ENCODE measurements around the gene LPAR5. TPM values are rescaled to one million over a fixed set of nuclear protein-coding genes. Genes with fewer than 3 reads are reported as not detected.
A peak's percentile ranks its signal among the peaks of the same experiment; 100 is the strongest.

LPAR5 gene
- total RNA-seq, 1 donor from 2014 or later: not detected

DNA sequence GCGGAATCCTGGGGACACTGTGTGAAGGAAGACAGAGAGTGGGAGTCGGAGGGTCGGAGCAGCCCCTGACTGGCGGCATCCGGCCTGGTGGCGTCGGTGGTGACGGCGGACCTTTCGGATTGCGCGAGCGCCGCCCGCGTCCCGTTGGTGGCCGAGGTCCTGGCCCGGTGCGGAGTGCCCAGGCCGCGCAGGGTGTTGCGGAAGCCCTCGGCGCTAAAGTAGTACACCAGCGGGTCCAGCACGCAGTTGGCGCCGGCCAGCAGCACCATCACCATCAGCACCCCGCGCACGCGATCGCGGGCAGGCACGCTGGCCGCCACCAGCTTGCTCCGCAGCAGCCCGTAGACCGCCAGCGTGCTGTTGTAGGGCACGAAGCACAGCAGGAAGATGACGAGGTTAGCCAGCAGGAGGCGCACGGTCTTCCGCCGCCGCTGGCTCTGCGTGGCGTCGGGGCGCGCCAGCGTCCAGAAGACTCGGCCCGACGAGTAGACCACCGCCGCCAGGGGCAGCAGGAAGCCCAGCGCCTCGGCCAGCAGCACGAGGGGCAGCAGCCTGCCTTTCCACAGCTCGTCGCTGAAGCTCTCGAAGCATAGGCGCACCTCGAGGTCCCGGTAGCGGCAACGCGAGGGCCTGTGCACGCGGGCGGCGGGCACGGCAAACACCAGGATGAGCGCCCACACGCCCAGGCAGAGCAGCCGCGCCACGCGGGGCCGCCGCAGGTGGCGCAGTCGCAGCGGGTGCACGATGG lies 15.4 kb downstream of the LPAR5 start:
- peaks cover 4% of the 10 kb centered on the region for H3K27me3 Mint-ChIP-seq (ENCODE audit: unreplicated experiment)
- peaks cover 3% of the 10 kb centered on the region for H3K4me1 Mint-ChIP-seq (ENCODE audit: low read depth, unreplicated experiment)
- DNase-seq: peak; percentile 91
- no peak overlapping the region for H3K27ac Mint-ChIP-seq (ENCODE audit: unreplicated experiment)
- no peaks in the 10 kb centered on the region for H3K36me3 Mint-ChIP-seq (ENCODE audit: unreplicated experiment)
- H3K4me3 Mint-ChIP-seq (ENCODE audit: unreplicated experiment): peak overlapping the region; percentile 40
- TF ChIP-seq, protein P1, sequence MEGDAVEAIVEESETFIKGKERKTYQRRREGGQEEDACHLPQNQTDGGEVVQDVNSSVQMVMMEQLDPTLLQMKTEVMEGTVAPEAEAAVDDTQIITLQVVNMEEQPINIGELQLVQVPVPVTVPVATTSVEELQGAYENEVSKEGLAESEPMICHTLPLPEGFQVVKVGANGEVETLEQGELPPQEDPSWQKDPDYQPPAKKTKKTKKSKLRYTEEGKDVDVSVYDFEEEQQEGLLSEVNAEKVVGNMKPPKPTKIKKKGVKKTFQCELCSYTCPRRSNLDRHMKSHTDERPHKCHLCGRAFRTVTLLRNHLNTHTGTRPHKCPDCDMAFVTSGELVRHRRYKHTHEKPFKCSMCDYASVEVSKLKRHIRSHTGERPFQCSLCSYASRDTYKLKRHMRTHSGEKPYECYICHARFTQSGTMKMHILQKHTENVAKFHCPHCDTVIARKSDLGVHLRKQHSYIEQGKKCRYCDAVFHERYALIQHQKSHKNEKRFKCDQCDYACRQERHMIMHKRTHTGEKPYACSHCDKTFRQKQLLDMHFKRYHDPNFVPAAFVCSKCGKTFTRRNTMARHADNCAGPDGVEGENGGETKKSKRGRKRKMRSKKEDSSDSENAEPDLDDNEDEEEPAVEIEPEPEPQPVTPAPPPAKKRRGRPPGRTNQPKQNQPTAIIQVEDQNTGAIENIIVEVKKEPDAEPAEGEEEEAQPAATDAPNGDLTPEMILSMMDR (IDR thresholded peaks at IDR 0.05; ENCODE audit: partially characterized antibody, unreplicated experiment): peak; percentile 92
- peaks cover 5% of the 10 kb centered on the region for H3K9me3 Mint-ChIP-seq (ENCODE audit: unreplicated experiment)

DNA sequence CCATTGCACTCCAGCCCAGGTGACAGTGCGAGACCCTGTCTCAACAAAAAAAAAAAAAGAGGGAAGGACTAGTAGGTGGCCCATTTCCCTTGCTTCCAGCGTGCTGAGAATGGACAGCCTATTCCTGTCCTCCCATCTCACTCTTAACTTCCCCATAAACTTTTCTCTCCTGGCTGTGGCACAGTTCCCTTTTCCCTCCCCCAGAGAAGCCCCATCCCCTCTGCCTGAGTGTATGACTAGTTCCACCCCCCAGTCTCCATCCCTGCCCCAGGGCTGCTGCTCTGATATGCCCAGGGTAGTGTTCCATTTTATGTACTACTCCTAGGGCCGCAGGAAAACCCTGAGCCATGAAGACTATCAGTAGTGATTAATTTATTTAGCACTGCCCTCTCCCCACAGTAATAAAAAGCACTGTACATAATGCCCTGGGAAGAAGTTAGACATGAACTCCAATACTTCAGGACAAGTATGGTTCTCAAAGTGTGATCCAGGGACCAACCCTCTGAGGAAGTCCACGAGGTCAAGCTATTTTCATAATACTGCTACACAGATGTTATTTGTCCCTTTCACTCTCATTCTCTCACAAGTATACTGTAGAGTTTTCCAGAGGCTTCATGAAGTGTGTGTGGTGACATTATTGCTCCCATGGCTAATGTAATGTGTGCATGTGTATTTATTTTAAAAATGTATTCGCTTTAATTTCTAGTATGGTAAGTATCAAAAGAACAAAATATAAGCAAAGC lies 17.1 kb downstream of the LPAR5 start:
- Mint-ChIP-seq H3K27ac (ENCODE audit: unreplicated experiment) (peak overlapping the region; percentile 64), H3K27me3 (ENCODE audit: unreplicated experiment) (peaks cover 7% of the 10 kb centered on the region), H3K4me1 (ENCODE audit: low read depth, unreplicated experiment) (peaks cover 3% of the 10 kb centered on the region), H3K36me3 (ENCODE audit: unreplicated experiment) (peaks cover 5% of the 10 kb centered on the region), H3K9me3 (ENCODE audit: unreplicated experiment) (peaks cover 12% of the 10 kb centered on the region), H3K4me3 (ENCODE audit: unreplicated experiment) (peak overlapping the region; percentile 61)
- TF ChIP-seq, protein P1 (IDR thresholded peaks at IDR 0.05; ENCODE audit: partially characterized antibody, unreplicated experiment): no peak
- DNase-seq: no peak

DNA sequence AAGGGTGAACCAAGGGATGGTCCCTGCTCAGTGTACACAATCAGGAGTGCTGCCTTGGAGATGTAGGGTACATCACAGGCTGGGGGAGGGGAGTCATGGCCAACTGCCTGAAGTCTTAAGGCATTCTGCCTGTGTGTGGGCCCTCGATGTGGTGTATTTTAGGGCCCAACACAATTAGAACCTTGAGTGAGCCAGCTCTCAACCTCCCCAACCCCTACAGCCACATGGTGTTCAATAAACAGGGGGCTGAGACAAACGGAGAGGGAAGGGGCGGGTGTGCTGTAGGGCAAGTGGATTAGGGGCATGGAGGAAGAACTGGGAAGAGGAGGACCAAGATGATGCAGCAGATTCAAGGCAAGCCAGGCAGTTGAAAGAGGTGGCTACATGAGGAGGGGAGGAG lies 20.0 kb downstream of the LPAR5 start:
- peaks cover 24% of the 10 kb centered on the region for H3K4me1 Mint-ChIP-seq (ENCODE audit: low read depth, unreplicated experiment)
- peak overlapping the region; percentile 52 for H3K4me3 Mint-ChIP-seq (ENCODE audit: unreplicated experiment)
- DNase-seq: no peak
- peak overlapping the region; percentile 62 for H3K27ac Mint-ChIP-seq (ENCODE audit: unreplicated experiment)
- peaks cover 19% of the 10 kb centered on the region for H3K9me3 Mint-ChIP-seq (ENCODE audit: unreplicated experiment)
- H3K27me3 Mint-ChIP-seq (ENCODE audit: unreplicated experiment): peaks cover 16% of the 10 kb centered on the region
- TF ChIP-seq, protein P1 (IDR thresholded peaks at IDR 0.05; ENCODE audit: partially characterized antibody, unreplicated experiment): no peak
- H3K36me3 Mint-ChIP-seq (ENCODE audit: unreplicated experiment): peaks cover 5% of the 10 kb centered on the region

DNA sequence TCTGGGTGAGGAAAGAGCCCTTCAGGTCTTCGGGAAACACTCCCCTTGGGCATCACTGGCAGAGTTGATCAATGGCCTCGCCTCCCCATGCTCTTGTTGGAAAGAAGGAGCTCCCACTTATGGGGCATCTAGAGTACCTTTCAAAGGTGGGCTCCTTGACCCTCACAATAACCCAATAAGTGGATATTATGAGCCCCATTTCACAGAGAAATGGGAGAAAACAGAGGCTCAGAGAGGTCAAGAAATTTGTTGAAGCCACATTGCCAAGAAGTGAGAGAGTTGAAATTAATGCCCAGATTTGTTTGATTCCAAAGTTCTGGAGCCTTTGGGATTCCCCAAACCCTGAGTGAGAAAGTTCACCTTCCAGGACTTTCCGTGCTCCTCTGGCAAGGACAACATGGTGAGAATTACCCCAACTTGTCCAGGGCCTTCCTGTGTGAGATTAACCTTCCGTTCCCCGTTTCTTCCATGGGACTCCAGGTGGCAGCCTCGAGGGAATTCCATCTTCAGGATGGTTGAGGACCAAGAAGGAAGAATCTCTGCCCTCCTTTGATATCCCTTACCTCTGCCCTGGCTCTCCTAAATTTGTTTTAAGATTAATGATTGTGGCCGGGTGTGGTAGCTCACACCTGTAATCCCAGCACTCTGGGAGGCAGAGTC lies 21.1 kb downstream of the LPAR5 start:
- peak overlapping the region; percentile 36 for H3K4me3 Mint-ChIP-seq (ENCODE audit: unreplicated experiment)
- peaks cover 5% of the 10 kb centered on the region for H3K36me3 Mint-ChIP-seq (ENCODE audit: unreplicated experiment)
- H3K27me3 Mint-ChIP-seq (ENCODE audit: unreplicated experiment): peaks cover 16% of the 10 kb centered on the region
- H3K27ac Mint-ChIP-seq (ENCODE audit: unreplicated experiment): peak overlapping the region; percentile 59
- TF ChIP-seq, protein P1 (IDR thresholded peaks at IDR 0.05; ENCODE audit: partially characterized antibody, unreplicated experiment): no peak
- peaks cover 28% of the 10 kb centered on the region for H3K4me1 Mint-ChIP-seq (ENCODE audit: low read depth, unreplicated experiment)
- DNase-seq: no peak
- H3K9me3 Mint-ChIP-seq (ENCODE audit: unreplicated experiment): peaks cover 19% of the 10 kb centered on the region

Measured in glutamatergic neuron (in vitro differentiated cells).